Liver (tissue), 3 donors: ENCODE results near the gene UBASH3A.

Source experiments
- EGR1 ChIP-seq, 2 donors: IDR thresholded peaks; 2 replicates each; pipeline ENCODE4 v1.6.1; 2016 to 2018; ENCODE audit warnings: antibody characterized with exemption in 2 of 2, low read depth in 2 of 2
- GABPA ChIP-seq, 2 donors: IDR thresholded peaks in 1 of 2; conservative IDR thresholded peaks in 1 of 2; 2 replicates each; pipeline ENCODE4 v1.6.1; 2016; ENCODE audit warnings: antibody characterized with exemption in 2 of 2, mild to moderate bottlenecking in 1 of 2, moderate library complexity in 1 of 2
- JUND ChIP-seq, 2 donors: IDR thresholded peaks; 2 replicates each; pipeline ENCODE4 v1.6.1; 2016; ENCODE audit warnings: antibody characterized with exemption in 2 of 2
- RAD21 ChIP-seq, 2 donors: IDR thresholded peaks; 2 replicates each; pipeline ENCODE4 v1.6.1; 2016; ENCODE audit warnings: antibody characterized with exemption in 2 of 2, mild to moderate bottlenecking in 2 of 2
- TAF1 ChIP-seq: conservative IDR thresholded peaks from 2 replicates; pipeline ENCODE4 v1.6.1; 2016; ENCODE audit warnings: antibody characterized with exemption, mild to moderate bottlenecking
- TF ChIP-seq, protein P1 (sequence below): fragments of 150-350 bp; IDR thresholded peaks from 2 replicates; pipeline ENCODE4 v1.5.1; 2017; ENCODE audit warnings: improper control_type of control experiment, low read depth, low read length; ENCODE audit not compliant: missing input control
- TF ChIP-seq, protein P2 (sequence below): IDR thresholded peaks from 2 replicates; pipeline ENCODE4 v1.6.1; 2016; ENCODE audit warnings: antibody characterized with exemption, mild to moderate bottlenecking
- TF ChIP-seq, protein P3 (sequence below): IDR thresholded peaks from 2 replicates; pipeline ENCODE4 v1.6.1; 2016; ENCODE audit warnings: antibody characterized with exemption
- TF ChIP-seq, protein P4 (sequence below): IDR thresholded peaks from 2 replicates; pipeline ENCODE4 v1.6.1; 2016; ENCODE audit warnings: antibody characterized with exemption
- donor health status: healthy.
- donor health status: healthy.

DNA sequence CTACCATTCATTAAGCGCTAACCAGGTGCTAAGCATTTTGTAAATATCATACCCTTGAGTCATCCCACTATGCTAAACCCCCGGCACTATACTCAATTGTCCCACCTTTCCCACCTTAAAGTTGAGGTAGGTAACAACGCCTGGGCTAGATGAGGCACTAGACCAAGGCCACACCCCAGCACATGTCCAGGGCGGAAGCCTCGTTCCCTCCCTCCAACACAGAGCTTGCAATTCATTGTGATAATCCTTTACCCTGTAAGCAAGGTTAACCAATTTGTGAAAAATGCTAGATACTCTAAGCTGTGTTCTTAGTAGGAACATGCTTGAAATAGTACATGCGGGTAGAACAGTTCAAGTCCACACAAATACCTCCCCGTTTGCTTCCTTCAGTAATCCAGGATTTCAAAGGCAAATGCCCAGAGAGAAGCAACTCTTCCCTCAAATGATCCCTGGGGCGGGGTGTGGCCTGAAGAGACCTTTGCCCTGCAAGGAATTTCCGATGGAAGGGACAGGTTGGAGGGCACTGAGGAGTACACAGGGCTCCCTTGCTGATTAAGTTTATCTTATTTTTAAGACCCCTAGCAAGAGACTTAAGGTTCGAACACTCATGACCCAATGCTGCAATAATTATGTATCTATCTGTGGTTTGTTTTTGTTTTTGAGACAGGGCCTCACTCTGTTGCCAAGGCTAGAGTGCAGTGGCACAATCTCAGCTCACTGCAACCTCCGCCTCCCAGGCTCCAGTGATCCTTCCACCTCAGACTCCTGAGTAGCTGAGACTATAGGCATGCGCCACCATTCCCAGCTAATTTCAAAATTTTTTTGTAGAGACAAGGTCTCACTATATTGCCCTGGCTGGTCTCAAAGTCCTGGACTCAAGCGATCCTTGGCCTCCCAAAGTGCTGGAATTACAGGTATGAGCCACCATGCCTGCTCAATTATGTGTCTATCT lies 89.7 kb downstream of the UBASH3A start:
- no peak for TF ChIP-seq GABPA (IDR thresholded peaks at IDR 0.05 in 1 of 2, conservative IDR thresholded peaks at IDR 0.05 in 1 of 2)
- TF ChIP-seq, protein P1, sequence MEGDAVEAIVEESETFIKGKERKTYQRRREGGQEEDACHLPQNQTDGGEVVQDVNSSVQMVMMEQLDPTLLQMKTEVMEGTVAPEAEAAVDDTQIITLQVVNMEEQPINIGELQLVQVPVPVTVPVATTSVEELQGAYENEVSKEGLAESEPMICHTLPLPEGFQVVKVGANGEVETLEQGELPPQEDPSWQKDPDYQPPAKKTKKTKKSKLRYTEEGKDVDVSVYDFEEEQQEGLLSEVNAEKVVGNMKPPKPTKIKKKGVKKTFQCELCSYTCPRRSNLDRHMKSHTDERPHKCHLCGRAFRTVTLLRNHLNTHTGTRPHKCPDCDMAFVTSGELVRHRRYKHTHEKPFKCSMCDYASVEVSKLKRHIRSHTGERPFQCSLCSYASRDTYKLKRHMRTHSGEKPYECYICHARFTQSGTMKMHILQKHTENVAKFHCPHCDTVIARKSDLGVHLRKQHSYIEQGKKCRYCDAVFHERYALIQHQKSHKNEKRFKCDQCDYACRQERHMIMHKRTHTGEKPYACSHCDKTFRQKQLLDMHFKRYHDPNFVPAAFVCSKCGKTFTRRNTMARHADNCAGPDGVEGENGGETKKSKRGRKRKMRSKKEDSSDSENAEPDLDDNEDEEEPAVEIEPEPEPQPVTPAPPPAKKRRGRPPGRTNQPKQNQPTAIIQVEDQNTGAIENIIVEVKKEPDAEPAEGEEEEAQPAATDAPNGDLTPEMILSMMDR, result no peak
- no peak for TF ChIP-seq EGR1 (IDR thresholded peaks at IDR 0.05; ENCODE audit: low read depth in 2 of 2)
- TF ChIP-seq, protein P2, sequence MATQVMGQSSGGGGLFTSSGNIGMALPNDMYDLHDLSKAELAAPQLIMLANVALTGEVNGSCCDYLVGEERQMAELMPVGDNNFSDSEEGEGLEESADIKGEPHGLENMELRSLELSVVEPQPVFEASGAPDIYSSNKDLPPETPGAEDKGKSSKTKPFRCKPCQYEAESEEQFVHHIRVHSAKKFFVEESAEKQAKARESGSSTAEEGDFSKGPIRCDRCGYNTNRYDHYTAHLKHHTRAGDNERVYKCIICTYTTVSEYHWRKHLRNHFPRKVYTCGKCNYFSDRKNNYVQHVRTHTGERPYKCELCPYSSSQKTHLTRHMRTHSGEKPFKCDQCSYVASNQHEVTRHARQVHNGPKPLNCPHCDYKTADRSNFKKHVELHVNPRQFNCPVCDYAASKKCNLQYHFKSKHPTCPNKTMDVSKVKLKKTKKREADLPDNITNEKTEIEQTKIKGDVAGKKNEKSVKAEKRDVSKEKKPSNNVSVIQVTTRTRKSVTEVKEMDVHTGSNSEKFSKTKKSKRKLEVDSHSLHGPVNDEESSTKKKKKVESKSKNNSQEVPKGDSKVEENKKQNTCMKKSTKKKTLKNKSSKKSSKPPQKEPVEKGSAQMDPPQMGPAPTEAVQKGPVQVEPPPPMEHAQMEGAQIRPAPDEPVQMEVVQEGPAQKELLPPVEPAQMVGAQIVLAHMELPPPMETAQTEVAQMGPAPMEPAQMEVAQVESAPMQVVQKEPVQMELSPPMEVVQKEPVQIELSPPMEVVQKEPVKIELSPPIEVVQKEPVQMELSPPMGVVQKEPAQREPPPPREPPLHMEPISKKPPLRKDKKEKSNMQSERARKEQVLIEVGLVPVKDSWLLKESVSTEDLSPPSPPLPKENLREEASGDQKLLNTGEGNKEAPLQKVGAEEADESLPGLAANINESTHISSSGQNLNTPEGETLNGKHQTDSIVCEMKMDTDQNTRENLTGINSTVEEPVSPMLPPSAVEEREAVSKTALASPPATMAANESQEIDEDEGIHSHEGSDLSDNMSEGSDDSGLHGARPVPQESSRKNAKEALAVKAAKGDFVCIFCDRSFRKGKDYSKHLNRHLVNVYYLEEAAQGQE, result no peak
- TF ChIP-seq, protein P3, sequence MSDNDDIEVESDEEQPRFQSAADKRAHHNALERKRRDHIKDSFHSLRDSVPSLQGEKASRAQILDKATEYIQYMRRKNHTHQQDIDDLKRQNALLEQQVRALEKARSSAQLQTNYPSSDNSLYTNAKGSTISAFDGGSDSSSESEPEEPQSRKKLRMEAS, result no peak
- TF ChIP-seq RAD21 (IDR thresholded peaks at IDR 0.05), result no peak
- no peak for TF ChIP-seq TAF1
- TF ChIP-seq JUND (IDR thresholded peaks at IDR 0.05), result no peak
- TF ChIP-seq, protein P4, sequence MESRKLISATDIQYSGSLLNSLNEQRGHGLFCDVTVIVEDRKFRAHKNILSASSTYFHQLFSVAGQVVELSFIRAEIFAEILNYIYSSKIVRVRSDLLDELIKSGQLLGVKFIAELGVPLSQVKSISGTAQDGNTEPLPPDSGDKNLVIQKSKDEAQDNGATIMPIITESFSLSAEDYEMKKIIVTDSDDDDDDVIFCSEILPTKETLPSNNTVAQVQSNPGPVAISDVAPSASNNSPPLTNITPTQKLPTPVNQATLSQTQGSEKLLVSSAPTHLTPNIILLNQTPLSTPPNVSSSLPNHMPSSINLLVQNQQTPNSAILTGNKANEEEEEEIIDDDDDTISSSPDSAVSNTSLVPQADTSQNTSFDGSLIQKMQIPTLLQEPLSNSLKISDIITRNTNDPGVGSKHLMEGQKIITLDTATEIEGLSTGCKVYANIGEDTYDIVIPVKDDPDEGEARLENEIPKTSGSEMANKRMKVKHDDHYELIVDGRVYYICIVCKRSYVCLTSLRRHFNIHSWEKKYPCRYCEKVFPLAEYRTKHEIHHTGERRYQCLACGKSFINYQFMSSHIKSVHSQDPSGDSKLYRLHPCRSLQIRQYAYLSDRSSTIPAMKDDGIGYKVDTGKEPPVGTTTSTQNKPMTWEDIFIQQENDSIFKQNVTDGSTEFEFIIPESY, result no peak
